GM18499 (cell line): ENCODE measurements around the gene KRTAP10-12.

Source experiments
- ATAC-seq: cut with Tn5 transposase; IDR thresholded peaks from one replicate; pipeline ENCODE4 v1.9.1; 2021; ENCODE audit warnings: moderate number of reproducible peaks; ENCODE audit not compliant: insufficient read depth, unreplicated experiment

The KRTAP10-12 gene

GRCh38 chr21:44710294-44710665 is 13.3 kb downstream of the KRTAP10-12 start:
- ATAC-seq: no peak

GRCh38 chr21:44710756-44711326 is 13.9 kb downstream of the KRTAP10-12 start:
- ATAC-seq: no peak

- ATAC-seq: no peak
These were observed 14.6 kb downstream of the KRTAP10-12 start, which contains the start of gene TSPEAR for GRCh38 chr21:44711327-44712202. Gene TSPEAR (minus strand): TSS chr21:44711572. CDS start chr21:44711514, 58 bp downstream.

- ATAC-seq: no peak
These were observed 15.4 kb downstream of the KRTAP10-12 start for GRCh38 chr21:44712203-44713028.

GRCh38 chr21:44713130-44713529 is 16.2 kb downstream of the KRTAP10-12 start:
- ATAC-seq: no peak

- ATAC-seq: no peak
These were observed 16.9 kb downstream of the KRTAP10-12 start for GRCh38 chr21:44713846-44714245.

GRCh38 chr21:44714905-44715304 is 17.9 kb downstream of the KRTAP10-12 start:
- no peak for ATAC-seq

GRCh38 chr21:44716984-44717383 is 20.0 kb downstream of the KRTAP10-12 start:
- ATAC-seq: no peak

GRCh38 chr21:44718093-44718492 is 21.1 kb downstream of the KRTAP10-12 start:
- ATAC-seq: no peak

GRCh38 chr21:44718571-44718970 is 21.6 kb downstream of the KRTAP10-12 start:
- ATAC-seq: no peak

GRCh38 chr21:44720170-44720569 is 23.2 kb downstream of the KRTAP10-12 start:
- ATAC-seq: no peak

GRCh38 chr21:44722731-44723130 is 25.8 kb downstream of the KRTAP10-12 start:
- no peak for ATAC-seq

- ATAC-seq: no peak
These were observed 26.5 kb downstream of the KRTAP10-12 start for GRCh38 chr21:44723177-44724131.

GRCh38 chr21:44724196-44724595 is 27.2 kb downstream of the KRTAP10-12 start:
- ATAC-seq: no peak

GRCh38 chr21:44724926-44725325 is 28.0 kb downstream of the KRTAP10-12 start:
- no peak for ATAC-seq

- ATAC-seq: no peak
These were observed 29.9 kb downstream of the KRTAP10-12 start for GRCh38 chr21:44726826-44727225.

GRCh38 chr21:44727321-44727720 is 30.3 kb downstream of the KRTAP10-12 start:
- no peak for ATAC-seq

GRCh38 chr21:44727757-44728156 is 30.8 kb downstream of the KRTAP10-12 start:
- no peak for ATAC-seq

GRCh38 chr21:44728716-44729115 is 31.7 kb downstream of the KRTAP10-12 start:
- ATAC-seq: no peak
